ENCODE data around the gene SLC36A3. TPM values are rescaled to one million over a fixed set of nuclear protein-coding genes. Genes with fewer than 3 reads are reported as not detected.

Gene SLC36A3
- total RNA-seq, 1 experiment from 2014 or later: not detected

- TF ChIP-seq FOXK1 (CRISPR knock-in tag; IDR thresholded peaks at IDR 0.05) (no peak), ZNF232 (CRISPR knock-in tag; IDR thresholded peaks at IDR 0.05) (no peak), TEAD1 (CRISPR knock-in tag; IDR thresholded peaks at IDR 0.05) (no peak), ZNF396 (CRISPR knock-in tag; IDR thresholded peaks at IDR 0.05; ENCODE audit: borderline replicate concordance) (no peak), ZNF219 (CRISPR knock-in tag; IDR thresholded peaks at IDR 0.05; ENCODE audit: borderline replicate concordance) (no peak), FOXP4 (CRISPR knock-in tag; IDR thresholded peaks at IDR 0.05) (no peak), ERG (CRISPR knock-in tag; IDR thresholded peaks at IDR 0.05) (no peak), OVOL2 (CRISPR knock-in tag; IDR thresholded peaks at IDR 0.05; ENCODE audit: borderline replicate concordance) (no peak), MYBL2 (CRISPR knock-in tag; IDR thresholded peaks at IDR 0.05) (no peak), E2F4 (CRISPR knock-in tag; IDR thresholded peaks at IDR 0.05; ENCODE audit: borderline replicate concordance, low read depth) (no peak), USF1 (CRISPR knock-in tag; IDR thresholded peaks at IDR 0.05) (no peak), FOXJ3 (CRISPR knock-in tag; IDR thresholded peaks at IDR 0.05; ENCODE audit: borderline replicate concordance) (no peak)
- TF ChIP-seq, protein P1, sequence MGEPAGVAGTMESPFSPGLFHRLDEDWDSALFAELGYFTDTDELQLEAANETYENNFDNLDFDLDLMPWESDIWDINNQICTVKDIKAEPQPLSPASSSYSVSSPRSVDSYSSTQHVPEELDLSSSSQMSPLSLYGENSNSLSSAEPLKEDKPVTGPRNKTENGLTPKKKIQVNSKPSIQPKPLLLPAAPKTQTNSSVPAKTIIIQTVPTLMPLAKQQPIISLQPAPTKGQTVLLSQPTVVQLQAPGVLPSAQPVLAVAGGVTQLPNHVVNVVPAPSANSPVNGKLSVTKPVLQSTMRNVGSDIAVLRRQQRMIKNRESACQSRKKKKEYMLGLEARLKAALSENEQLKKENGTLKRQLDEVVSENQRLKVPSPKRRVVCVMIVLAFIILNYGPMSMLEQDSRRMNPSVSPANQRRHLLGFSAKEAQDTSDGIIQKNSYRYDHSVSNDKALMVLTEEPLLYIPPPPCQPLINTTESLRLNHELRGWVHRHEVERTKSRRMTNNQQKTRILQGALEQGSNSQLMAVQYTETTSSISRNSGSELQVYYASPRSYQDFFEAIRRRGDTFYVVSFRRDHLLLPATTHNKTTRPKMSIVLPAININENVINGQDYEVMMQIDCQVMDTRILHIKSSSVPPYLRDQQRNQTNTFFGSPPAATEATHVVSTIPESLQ (CRISPR knock-in tag; IDR thresholded peaks at IDR 0.05): no peak
- TF ChIP-seq, protein P2, sequence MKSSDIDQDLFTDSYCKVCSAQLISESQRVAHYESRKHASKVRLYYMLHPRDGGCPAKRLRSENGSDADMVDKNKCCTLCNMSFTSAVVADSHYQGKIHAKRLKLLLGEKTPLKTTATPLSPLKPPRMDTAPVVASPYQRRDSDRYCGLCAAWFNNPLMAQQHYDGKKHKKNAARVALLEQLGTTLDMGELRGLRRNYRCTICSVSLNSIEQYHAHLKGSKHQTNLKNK (CRISPR knock-in tag; IDR thresholded peaks at IDR 0.05): no peak
- TF ChIP-seq, protein P3, sequence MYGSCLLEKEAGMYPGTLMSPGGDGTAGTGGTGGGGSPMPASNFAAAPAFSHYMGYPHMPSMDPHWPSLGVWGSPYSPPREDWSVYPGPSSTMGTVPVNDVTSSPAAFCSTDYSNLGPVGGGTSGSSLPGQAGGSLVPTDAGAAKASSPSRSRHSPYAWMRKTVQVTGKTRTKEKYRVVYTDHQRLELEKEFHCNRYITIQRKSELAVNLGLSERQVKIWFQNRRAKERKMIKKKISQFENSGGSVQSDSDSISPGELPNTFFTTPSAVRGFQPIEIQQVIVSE (CRISPR knock-in tag; IDR thresholded peaks at IDR 0.05; ENCODE audit: borderline replicate concordance): no peak
- DNase-seq (ENCODE audit: low spot score) (no peak), ATAC-seq (no peak)
- Mint-ChIP-seq H3K4me3 (no peak overlapping the region), H3K27me3 (ENCODE audit: low read depth) (peaks cover 8% of the 10 kb centered on the region), H3K4me1 (no peaks in the 10 kb centered on the region; the same call in 1 of the 2 replicates), H3K27ac (no peak overlapping the region), H3K9me3 (peaks cover 4% of the 10 kb centered on the region; the same call in 1 of the 2 replicates), H3K36me3 (no peaks in the 10 kb centered on the region)
- CTCF ChIA-PET: interaction anchor here (1.2 to 1.7 kb wide), 3 partner anchors 17 to 155 kb away, joined by 4 to 5 read pairs (median 4); no protein-coding TSS in a partner anchor
- POLR2A ChIA-PET: no interaction called here
Measured at GRCh38 chr5:151281001-151281639, 22.4 kb downstream of the SLC36A3 start.

- H3K27me3 Mint-ChIP-seq (ENCODE audit: low read depth): peaks cover 8% of the 10 kb centered on the region
- H3K4me1 Mint-ChIP-seq: no peaks in the 10 kb centered on the region; the same call in 1 of the 2 replicates
- ChIA-PET CTCF (interaction anchor here (1.1 to 1.7 kb wide), 3 partner anchors 18 to 154 kb away, joined by 3 to 4 read pairs (median 4); no protein-coding TSS in a partner anchor), POLR2A (no interaction called here)
- no peak overlapping the region for H3K4me3 Mint-ChIP-seq
- ATAC-seq (no peak), DNase-seq (ENCODE audit: low spot score) (no peak)
- no peak overlapping the region for H3K27ac Mint-ChIP-seq
- peaks cover 4% of the 10 kb centered on the region; the same call in 1 of the 2 replicates for H3K9me3 Mint-ChIP-seq
- no peaks in the 10 kb centered on the region for H3K36me3 Mint-ChIP-seq
- no peak for TF ChIP-seq ATF1 (CRISPR knock-in tag; IDR thresholded peaks at IDR 0.05)
- no peak for TF ChIP-seq ZBTB43 (CRISPR knock-in tag; IDR thresholded peaks at IDR 0.05)
- TF ChIP-seq FOXK1 (CRISPR knock-in tag; IDR thresholded peaks at IDR 0.05): no peak
- TF ChIP-seq ZNF423 (CRISPR knock-in tag; IDR thresholded peaks at IDR 0.05): no peak
- no peak for TF ChIP-seq KAT7 (CRISPR knock-in tag; IDR thresholded peaks at IDR 0.05; ENCODE audit: borderline replicate concordance)
- TF ChIP-seq JUN (CRISPR knock-in tag; IDR thresholded peaks at IDR 0.05): no peak
- no peak for TF ChIP-seq E2F4 (CRISPR knock-in tag; IDR thresholded peaks at IDR 0.05; ENCODE audit: borderline replicate concordance, low read depth)
- TF ChIP-seq ZNF138 (CRISPR knock-in tag; conservative IDR thresholded peaks at IDR 0.05): no peak
Measured at GRCh38 chr5:151280443-151280842, 23.1 kb downstream of the SLC36A3 start.

Data from WTC11 (cell line).